NCI-H226 (cell line): ENCODE results near the gene TLR10.
A peak's percentile ranks its signal among the peaks of the same experiment; 100 is the strongest.
"Not testable (repeated sequence)": the region's sequence is repeated elsewhere in the genome, so short reads cannot be mapped to it uniquely, and the experiment has no call there.

Source experiments
- DNase-seq: peaks from one replicate; pipeline ENCODE4 v3.0.0-alpha.2; 2015

TLR10 gene

GRCh38 chr4:38800366-38800765, 17.6 kb upstream of the TLR10 start:
- no peak for DNase-seq

GRCh38 chr4:38795087-38795486, 12.3 kb upstream of the TLR10 start:
- DNase-seq: no peak

- no peak for DNase-seq
Observed at GRCh38 chr4:38794051-38794450, 11.3 kb upstream of the TLR10 start.

GRCh38 chr4:38791010-38791409, 8.2 kb upstream of the TLR10 start:
- no peak for DNase-seq

GRCh38 chr4:38788317-38788716, 5.5 kb upstream of the TLR10 start:
- DNase-seq: peak; percentile 41

GRCh38 chr4:38787693-38788092, 4.9 kb upstream of the TLR10 start:
- no peak for DNase-seq

- DNase-seq: no peak
Observed at GRCh38 chr4:38785901-38786402, 3.2 kb upstream of the TLR10 start.

- no peak for DNase-seq
Observed at GRCh38 chr4:38785041-38785790, 2.4 kb upstream of the TLR10 start.

GRCh38 chr4:38784141-38784540, 1.4 kb upstream of the TLR10 start:
- DNase-seq: no peak

GRCh38 chr4:38783109-38783460, 295 bp upstream of the TLR10 start:
- no peak for DNase-seq

GRCh38 chr4:38781854-38782261, 932 bp downstream of the TLR10 start:
- DNase-seq: no peak

GRCh38 chr4:38780833-38781484, 1.8 kb downstream of the TLR10 start:
- no peak for DNase-seq

- no peak for DNase-seq
Observed at GRCh38 chr4:38779790-38780189, 3.0 kb downstream of the TLR10 start.

GRCh38 chr4:38777925-38778324, 4.9 kb downstream of the TLR10 start:
- DNase-seq: not testable (repeated sequence)

- no peak for DNase-seq
Observed at GRCh38 chr4:38775326-38775725, 7.5 kb downstream of the TLR10 start.

- no peak for DNase-seq
Observed at GRCh38 chr4:38774181-38774955, 8.4 kb downstream of the TLR10 start.

- not testable (repeated sequence) for DNase-seq
Observed at GRCh38 chr4:38770281-38770680, 12.5 kb downstream of the TLR10 start.

GRCh38 chr4:38769857-38770256, 12.9 kb downstream of the TLR10 start:
- DNase-seq: no peak

- DNase-seq: no peak
Observed at GRCh38 chr4:38769441-38769840, 13.3 kb downstream of the TLR10 start.

GRCh38 chr4:38768968-38769394, 13.8 kb downstream of the TLR10 start:
- no peak for DNase-seq

GRCh38 chr4:38766940-38767339, 15.8 kb downstream of the TLR10 start:
- DNase-seq: not testable (repeated sequence)

- DNase-seq: no peak
Observed at GRCh38 chr4:38765382-38765781, 17.4 kb downstream of the TLR10 start.

- DNase-seq: no peak
Observed at GRCh38 chr4:38764277-38764676, 18.5 kb downstream of the TLR10 start.

GRCh38 chr4:38762560-38762959, 20.2 kb downstream of the TLR10 start:
- no peak for DNase-seq
